ENCODE measurements around the gene ARFGAP2.

GRCh38 chr11:47158242-47158641, 18.4 kb downstream of the ARFGAP2 start:
- no peak for TF ChIP-seq CTCF (IDR thresholded peaks at IDR 0.05)
- TF ChIP-seq POLR2A (IDR thresholded peaks at IDR 0.05) = no peak

Data from esophagus squamous epithelium (tissue), 4 donors.